ENCODE data around the gene CFAP58.

- TF ChIP-seq CTCF (IDR thresholded peaks at IDR 0.05) (no peak), POLR2A (IDR thresholded peaks at IDR 0.05) (no peak)
These were observed 83.6 kb downstream of the CFAP58 start for GRCh38 chr10:104437226-104437625.
